Ectodermal cell (in vitro differentiated cells): Measurements from ENCODE around the gene HOXD8.

Experiments
- H3K27ac ChIP-seq: 2 replicates; pipeline ENCODE4 v1.7.0; 2013; ENCODE audit warnings: mild to moderate bottlenecking, low read depth, low read length; ENCODE audit not compliant: insufficient read depth, poor library complexity, severe bottlenecking
- H3K27me3 ChIP-seq: 2 replicates; pipeline ENCODE4 v1.7.0; 2013; ENCODE audit warnings: mild to moderate bottlenecking, low read length; ENCODE audit not compliant: insufficient read depth, control insufficient read depth, poor library complexity, severe bottlenecking
- H3K36me3 ChIP-seq: one replicate; pipeline ENCODE4 v1.7.0; 2013; ENCODE audit warnings: low read length; ENCODE audit not compliant: control insufficient read depth, insufficient read depth
- H3K4me1 ChIP-seq: one replicate; pipeline ENCODE4 v1.7.0; 2013; ENCODE audit warnings: low read length; ENCODE audit not compliant: control insufficient read depth, insufficient read depth
- H3K4me3 ChIP-seq: 2 replicates; pipeline ENCODE4 v1.7.0; 2013; ENCODE audit warnings: low read depth, low read length, control low read depth; ENCODE audit not compliant: insufficient read depth
- H3K9me3 ChIP-seq: 2 replicates; pipeline ENCODE4 v1.7.0; 2013; ENCODE audit warnings: mild to moderate bottlenecking, low read length, moderate library complexity; ENCODE audit not compliant: control insufficient read depth
- whole genome bisulfite sequencing, 2 experiments: methylation state at CpG; one replicate each; pipeline ENCODE4 v1.1.7; 2013; ENCODE audit warnings: missing lambda C conversion rate in 2 of 2; 5-methylcytosine and 5-hydroxymethylcytosine counted together

The HOXD8 gene

DNA sequence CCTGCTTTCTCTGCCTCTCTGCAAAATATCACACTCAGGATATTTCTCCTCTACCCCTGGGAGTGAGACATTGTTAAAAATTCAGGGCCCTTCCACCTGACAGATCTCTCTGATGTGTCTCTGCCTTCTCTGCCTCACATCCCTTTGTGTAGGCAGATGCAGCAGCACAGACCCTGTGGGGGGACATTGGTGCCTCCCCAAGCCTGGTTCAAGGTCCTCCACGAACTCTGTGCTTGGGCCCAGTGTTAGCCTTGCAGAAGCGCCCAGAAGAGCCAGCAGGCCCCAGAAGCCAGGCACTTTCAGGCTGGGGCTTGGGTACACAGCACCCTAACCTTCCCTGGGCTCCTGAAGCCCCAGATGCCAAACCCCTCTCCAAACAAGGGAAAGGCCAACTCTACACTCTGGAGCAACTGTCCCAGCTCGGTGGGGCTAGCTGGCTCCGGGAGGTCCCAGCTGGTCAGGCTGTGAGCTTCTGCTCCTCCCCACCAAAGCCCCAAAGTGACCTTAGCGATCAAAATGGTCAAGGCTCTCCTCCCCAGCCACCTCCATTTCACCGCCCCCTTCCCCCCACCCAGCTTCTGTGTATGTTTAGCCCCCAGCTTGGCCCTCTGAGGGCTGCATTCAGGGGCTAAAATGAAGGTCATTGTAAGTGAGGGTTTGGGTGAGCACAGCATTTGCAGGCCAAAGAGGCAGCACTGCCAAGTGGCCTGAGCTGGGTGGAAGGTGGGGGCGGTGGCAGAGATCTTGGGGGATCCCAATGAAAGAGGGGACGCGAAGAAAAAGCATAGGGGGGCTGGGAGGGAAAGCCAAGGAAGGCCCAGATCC lies 4.3 kb upstream of the HOXD8 start:
- Histone ChIP-seq H3K27me3 (peaks cover 100% of the 10 kb centered on the region), H3K4me3 (no peak overlapping the region), H3K27ac (no peak overlapping the region), H3K36me3 (no peaks in the 10 kb centered on the region), H3K4me1 (peaks cover under 1% of the 10 kb centered on the region), H3K9me3 (no peaks in the 10 kb centered on the region)
- 15 to 22% methylated on average over 8 to 9 of the region's 9 CpGs for WGBS, 2 experiments

GRCh38 chr2:176125772-176126054 lies 3.8 kb upstream of the HOXD8 start:
- Histone ChIP-seq H3K9me3 (no peaks in the 10 kb centered on the region), H3K27ac (no peak overlapping the region), H3K27me3 (peaks cover 100% of the 10 kb centered on the region), H3K4me3 (no peak overlapping the region), H3K36me3 (no peaks in the 10 kb centered on the region), H3K4me1 (peaks cover 4% of the 10 kb centered on the region)
- 18 to 21% methylated on average over 6 of the region's 6 CpGs for WGBS, 2 experiments

DNA sequence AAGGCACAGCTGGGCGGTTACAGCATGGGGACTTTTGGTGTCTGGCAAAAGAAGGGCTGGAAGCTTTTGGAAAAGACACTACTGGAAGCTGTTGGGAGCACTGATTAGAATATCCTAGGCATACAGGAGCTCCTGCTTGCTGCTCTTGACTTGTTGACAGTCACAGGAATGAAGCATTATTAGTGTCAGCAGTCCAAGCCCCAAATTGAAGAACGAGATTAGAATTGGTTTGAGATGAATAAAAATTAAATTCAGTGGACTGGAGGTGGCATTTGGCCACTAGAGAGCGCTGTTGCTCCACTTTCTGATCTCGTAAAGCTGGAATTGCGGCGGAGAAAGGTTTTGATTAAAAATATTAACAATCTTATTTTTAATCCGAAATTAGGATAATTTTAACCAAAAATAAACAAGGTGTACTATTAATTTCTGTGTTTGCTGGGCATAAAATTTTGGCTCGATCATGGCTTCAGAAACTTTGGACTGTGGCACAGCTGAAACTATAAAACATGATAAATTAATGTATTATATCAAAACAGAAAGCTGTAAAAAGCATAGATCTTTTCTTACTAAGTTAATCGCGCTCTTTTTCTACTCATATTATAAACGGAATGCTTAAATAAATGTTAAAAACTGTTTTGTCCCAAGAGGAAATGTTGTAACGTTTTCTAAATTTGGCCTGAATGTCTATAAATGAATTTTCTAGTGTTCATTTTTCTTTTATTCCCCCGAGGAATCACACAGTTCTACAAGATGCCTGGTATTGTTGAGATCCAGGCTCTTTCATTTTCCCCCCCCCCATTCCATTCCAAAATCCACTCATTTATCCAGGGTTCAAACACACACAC lies 2.4 kb upstream of the HOXD8 start:
- no peak overlapping the region for H3K27ac ChIP-seq
- H3K9me3 ChIP-seq: no peaks in the 10 kb centered on the region
- 4 to 21% methylated on average over 5 to 7 of the region's 13 CpGs for WGBS, 2 experiments
- no peaks in the 10 kb centered on the region for H3K36me3 ChIP-seq
- H3K4me1 ChIP-seq: peaks cover 4% of the 10 kb centered on the region
- no peak overlapping the region for H3K4me3 ChIP-seq
- H3K27me3 ChIP-seq: peaks cover 100% of the 10 kb centered on the region

DNA sequence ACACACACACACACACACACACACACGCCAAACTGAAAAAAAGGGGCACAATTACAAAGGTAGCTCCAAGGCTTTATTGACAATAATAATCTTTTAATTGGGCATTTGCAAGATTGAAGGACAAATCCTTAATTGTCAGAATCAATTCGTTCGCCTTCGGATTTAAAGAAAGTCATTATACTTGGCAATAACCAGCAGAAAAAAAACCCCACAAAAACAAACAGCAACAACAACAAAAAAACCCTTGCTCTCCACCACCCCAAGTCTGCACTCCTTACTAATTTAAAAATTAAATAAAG lies 1.8 kb upstream of the HOXD8 start:
- 32 to 34% methylated on average over 4 of the region's 4 CpGs for WGBS, 2 experiments
- no peak overlapping the region for H3K27ac ChIP-seq
- no peaks in the 10 kb centered on the region for H3K9me3 ChIP-seq
- peaks cover 100% of the 10 kb centered on the region for H3K27me3 ChIP-seq
- H3K4me1 ChIP-seq: peaks cover 4% of the 10 kb centered on the region
- H3K4me3 ChIP-seq: no peak overlapping the region
- no peaks in the 10 kb centered on the region for H3K36me3 ChIP-seq

DNA sequence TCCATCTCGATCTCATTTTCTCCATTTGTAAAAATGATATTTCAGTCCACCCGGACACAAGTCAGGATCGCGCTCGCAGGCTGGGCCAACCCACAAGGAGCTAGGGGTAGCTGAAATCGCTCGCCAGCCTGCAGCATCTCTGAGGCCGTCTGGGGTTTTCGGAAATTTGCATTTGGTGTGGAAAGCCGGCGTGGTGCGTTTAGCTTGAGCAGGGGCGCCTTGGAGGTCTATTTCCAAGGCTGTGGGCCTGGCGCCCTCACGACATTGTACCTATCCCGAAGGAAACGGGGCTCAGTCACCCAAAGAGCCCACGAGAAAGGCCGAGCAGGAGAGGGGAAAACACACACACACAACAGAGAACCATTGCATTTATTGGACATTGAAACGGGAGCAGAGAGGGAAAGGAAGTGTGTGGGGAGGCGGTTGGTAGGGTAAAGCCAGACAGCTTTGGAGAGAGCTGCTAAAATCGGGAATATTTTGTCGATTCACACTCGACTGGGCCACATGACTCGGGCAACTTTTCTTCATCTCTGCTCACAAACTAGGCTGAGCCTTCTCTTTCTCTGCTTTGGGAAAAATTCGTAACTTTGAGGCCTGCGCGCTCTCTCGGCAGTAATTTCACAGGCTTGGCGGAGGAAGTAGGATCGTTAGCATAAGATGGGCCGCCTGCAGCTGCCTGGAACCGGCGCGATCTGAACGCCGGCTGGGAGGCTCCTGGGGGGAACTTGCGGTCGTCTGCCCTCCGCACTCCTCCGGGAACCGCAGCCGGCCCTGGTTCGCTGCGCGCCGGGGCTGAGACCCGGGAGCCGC lies 1.1 kb upstream of the HOXD8 start:
- no peaks in the 10 kb centered on the region for H3K9me3 ChIP-seq
- H3K4me3 ChIP-seq: no peak overlapping the region
- WGBS, 2 experiments: 3 to 5% methylated on average over 47 to 49 of the region's 49 CpGs
- H3K27ac ChIP-seq: no peak overlapping the region
- peaks cover 100% of the 10 kb centered on the region for H3K27me3 ChIP-seq
- no peaks in the 10 kb centered on the region for H3K36me3 ChIP-seq
- peaks cover 4% of the 10 kb centered on the region for H3K4me1 ChIP-seq

DNA sequence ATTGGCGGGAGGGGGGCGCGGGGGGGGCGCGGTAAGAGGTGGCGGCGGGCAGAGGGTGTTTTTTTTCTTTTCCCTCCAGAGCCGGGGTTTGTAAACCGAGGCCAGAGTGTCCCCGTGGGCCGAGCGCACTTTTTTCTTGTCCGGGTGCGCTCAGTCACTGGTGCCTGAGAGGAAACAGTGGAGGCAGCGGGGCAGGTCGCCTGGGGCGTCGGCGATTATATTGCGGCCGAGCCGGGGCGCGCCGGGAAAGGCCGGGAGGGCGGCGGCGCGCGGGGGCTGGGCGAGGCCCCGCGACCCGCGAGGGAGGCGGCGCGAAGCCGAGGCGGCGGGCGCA lies 275 bp downstream of the HOXD8 start:
- Histone ChIP-seq H3K4me3 (peak overlapping the region; percentile 9), H3K27ac (no peak overlapping the region), H3K4me1 (peaks cover 4% of the 10 kb centered on the region), H3K36me3 (no peaks in the 10 kb centered on the region), H3K27me3 (peaks cover 100% of the 10 kb centered on the region), H3K9me3 (no peaks in the 10 kb centered on the region)
- WGBS, 2 experiments: 0 to 1% methylated on average over 43 of the region's 43 CpGs

DNA sequence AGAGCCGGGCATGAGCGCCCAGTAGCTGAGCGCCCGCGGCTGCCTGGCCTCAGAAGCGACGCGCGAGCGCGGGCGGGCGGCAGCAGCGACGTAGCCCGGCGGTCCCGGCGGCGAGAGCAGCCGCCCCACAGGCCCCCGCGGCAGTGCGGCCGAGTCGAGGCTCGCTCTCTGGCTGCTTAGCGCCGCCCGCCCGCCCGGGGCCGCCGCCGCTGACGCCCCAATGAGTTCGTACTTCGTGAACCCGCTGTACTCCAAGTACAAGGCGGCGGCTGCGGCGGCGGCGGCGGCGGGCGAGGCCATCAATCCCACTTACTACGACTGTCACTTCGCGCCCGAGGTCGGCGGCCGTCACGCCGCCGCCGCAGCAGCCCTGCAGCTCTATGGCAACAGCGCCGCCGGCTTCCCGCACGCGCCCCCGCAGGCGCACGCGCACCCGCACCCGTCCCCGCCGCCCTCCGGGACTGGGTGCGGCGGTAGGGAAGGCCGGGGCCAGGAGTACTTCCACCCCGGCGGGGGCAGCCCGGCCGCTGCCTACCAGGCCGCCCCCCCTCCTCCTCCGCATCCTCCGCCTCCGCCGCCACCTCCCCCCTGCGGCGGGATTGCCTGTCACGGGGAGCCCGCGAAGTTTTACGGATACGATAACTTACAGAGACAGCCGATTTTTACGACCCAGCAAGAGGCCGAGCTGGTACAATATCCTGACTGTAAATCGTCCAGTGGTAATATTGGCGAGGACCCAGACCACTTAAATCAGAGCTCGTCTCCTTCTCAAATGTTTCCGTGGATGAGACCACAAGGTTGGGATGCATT lies 847 bp downstream of the HOXD8 start:
- no peak overlapping the region for H3K27ac ChIP-seq
- peaks cover 100% of the 10 kb centered on the region for H3K27me3 ChIP-seq
- H3K9me3 ChIP-seq: no peaks in the 10 kb centered on the region
- peaks cover 4% of the 10 kb centered on the region for H3K4me1 ChIP-seq
- peak overlapping the region; percentile 9 for H3K4me3 ChIP-seq
- H3K36me3 ChIP-seq: no peaks in the 10 kb centered on the region
- 1% methylated on average over 100 of the region's 100 CpGs for WGBS, 2 experiments

DNA sequence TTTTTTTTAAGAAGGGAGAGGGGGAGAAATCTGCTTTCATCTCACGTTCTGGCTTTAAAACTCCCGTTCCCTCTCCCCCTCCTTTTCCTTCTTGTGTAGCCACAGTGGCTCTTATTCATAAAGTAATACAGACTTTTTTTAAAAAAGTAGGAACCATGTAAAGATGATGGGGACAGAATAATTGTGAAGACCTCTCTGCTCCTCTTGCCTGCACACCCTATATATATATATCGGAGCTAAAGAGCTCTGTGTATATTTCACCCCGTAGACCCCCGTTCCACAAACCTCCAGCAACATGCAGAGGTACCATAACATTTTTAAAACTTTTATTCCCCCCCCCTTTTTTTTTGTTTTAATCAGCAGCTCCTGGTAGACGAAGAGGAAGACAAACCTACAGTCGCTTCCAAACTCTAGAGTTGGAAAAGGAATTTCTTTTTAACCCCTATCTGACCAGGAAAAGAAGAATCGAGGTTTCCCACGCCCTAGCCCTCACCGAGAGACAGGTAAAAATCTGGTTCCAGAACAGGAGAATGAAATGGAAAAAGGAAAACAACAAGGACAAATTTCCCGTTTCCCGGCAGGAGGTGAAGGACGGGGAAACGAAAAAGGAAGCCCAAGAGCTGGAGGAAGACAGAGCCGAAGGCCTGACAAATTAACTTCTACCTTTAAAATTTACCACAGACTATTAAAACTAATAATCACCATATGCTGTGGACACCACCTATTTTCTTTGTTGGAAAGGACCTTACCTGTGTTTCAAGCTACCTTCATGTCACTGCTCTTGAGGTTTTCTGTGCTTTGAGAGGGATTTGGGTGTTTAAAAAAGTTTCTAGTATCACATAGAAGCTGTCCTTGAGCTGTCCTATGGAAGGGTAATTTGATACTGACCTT lies 1.7 kb downstream of the HOXD8 start:
- whole genome bisulfite sequencing, 2 experiments: 20 to 22% methylated on average over 13 to 14 of the region's 15 CpGs
- H3K27ac ChIP-seq: no peak overlapping the region
- H3K36me3 ChIP-seq: no peaks in the 10 kb centered on the region
- H3K9me3 ChIP-seq: no peaks in the 10 kb centered on the region
- H3K4me3 ChIP-seq: no peak overlapping the region
- H3K4me1 ChIP-seq: peaks cover 4% of the 10 kb centered on the region
- H3K27me3 ChIP-seq: peaks cover 100% of the 10 kb centered on the region

- Histone ChIP-seq H3K27ac (no peak overlapping the region), H3K36me3 (no peaks in the 10 kb centered on the region), H3K27me3 (peaks cover 100% of the 10 kb centered on the region), H3K9me3 (no peaks in the 10 kb centered on the region), H3K4me3 (no peak overlapping the region), H3K4me1 (peaks cover 4% of the 10 kb centered on the region)
- 34 to 36% methylated on average over 3 of the region's 4 CpGs for WGBS, 2 experiments
These were observed 2.3 kb downstream of the HOXD8 start for GRCh38 chr2:176131848-176132158.
